ENCODE results near the gene PACS2. TPM values are rescaled to one million over a fixed set of nuclear protein-coding genes. Genes with fewer than 3 reads are reported as not detected.

Gene PACS2
- polyA plus RNA-seq, 12 donors: 67.5 to 107 (median 84.6) TPM; not detected in 1

DNA sequence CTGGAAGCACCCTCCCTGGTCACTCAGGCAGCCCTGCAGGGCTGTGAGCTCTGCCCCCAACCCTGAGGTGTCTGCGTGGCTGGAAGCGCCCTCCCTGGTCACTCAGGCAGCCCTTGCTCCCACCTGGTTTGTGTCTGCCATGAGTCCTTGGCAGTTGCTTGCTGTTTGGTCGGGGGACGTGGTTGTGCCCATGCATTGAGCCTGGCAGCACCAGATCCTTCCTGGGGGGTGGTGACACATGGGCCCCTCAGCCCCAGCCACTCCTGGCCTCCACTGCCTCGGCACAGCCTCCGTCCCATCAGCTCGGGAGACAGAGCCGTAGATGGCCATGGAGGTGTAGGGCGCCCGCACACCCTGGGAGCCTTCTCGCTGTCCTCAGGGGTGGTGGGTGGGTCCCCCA, 124.6 kb downstream of the PACS2 start:
- no peak for DNase-seq

- no peak for DNase-seq
Observed at GRCh38 chr14:105439710-105440553, 125.4 kb downstream of the PACS2 start.

DNA sequence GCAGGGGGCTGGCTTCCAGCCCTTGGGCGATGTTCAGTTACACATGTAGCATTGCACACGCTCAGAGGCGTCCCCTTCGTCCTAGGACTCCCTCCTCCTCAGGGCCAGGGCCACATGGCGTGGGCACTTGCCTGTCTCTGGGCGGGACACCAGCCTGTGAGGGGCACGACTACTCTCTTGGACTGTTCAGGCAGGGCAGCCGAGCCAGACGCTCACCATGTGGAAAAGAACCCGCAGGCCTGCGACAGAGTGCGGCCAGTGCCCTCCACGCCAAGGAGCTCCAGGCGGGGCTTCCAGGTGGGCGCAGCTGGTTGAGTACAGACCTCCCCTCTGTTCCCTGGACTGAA, 126.0 kb downstream of the PACS2 start:
- DNase-seq: no peak

DNA sequence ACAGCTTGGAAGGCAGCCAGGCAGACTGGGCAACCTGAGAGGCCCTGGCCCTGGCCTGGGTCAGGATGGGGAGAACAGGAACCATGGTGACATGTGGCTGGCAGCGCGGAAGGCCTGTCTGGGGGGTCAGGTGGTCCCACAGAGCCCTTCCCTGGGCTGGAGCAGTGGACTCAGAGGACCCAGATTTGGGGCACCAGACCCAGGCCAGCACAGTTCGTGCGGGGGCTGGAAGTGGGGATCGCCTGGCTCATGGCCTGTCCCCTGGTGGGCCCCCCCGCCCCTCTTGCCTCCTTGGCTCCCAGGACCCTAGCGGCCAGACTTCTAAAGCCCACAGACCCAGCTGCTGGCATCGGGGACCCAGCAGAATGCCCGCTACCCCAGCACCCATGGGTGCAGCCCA, 126.4 kb downstream of the PACS2 start:
- no peak for DNase-seq

DNA sequence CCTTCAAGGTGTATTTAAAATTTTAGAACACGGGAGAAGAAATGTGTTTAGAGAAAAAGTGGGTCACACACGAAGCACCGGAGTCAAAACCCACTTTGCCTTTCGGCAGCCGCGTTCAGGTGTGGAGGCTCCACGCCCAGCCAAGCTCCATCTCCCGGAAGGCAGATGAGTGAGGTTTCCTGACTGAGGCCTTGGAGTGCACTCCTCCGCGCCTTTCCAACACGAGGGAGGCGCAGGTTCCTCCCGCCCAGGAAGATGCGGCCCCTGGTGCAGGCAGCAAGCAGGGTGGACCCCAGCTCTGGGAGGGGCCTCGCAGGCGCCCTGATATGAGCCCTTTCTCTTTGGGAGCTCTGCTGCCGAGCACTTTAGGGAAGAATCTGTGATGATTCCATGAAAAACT, 127.6 kb downstream of the PACS2 start:
- no peak for DNase-seq

DNA sequence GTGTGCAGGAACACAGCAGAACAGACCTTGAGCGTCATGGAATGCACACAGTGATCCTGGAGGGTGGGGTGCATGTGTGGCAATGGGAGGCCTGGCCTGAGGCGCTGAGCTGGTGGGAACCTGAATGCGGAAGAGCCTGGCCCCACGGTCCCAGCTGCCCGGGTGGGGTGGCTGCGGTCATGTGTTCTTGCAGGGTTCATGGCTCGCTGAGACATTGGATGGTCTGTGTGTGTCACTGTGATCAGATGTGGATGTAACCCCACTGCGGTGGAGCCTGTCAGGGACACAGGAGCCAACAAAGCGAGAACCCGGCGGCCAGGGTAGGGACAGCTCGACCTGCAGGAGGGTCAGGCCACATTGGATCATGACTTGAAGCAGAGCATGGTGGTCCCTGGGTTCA, 128.3 kb downstream of the PACS2 start:
- no peak for DNase-seq

DNA sequence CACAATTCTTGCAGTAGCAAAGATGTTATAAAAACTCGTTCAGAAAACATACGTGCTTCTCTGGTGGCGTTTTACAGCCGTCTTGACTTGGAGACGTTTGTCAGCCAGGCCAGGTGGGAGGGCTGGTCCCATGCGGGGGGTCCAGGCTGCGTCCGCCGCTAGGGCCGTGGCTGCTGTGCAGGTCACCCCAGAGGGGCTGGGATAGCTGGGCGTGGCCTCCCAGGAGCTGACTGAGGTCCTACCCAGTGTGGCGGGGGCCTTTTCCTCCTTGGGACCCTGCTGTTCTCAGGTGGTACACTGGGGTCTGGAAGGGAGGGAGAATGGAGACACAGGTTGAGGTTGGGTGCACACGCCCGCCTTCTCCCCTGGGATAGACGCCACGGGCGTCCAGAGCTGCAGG, 130.3 kb downstream of the PACS2 start:
- DNase-seq: no peak

GRCh38 chr14:105445290-105445689, 130.7 kb downstream of the PACS2 start:
- DNase-seq: no peak

DNA sequence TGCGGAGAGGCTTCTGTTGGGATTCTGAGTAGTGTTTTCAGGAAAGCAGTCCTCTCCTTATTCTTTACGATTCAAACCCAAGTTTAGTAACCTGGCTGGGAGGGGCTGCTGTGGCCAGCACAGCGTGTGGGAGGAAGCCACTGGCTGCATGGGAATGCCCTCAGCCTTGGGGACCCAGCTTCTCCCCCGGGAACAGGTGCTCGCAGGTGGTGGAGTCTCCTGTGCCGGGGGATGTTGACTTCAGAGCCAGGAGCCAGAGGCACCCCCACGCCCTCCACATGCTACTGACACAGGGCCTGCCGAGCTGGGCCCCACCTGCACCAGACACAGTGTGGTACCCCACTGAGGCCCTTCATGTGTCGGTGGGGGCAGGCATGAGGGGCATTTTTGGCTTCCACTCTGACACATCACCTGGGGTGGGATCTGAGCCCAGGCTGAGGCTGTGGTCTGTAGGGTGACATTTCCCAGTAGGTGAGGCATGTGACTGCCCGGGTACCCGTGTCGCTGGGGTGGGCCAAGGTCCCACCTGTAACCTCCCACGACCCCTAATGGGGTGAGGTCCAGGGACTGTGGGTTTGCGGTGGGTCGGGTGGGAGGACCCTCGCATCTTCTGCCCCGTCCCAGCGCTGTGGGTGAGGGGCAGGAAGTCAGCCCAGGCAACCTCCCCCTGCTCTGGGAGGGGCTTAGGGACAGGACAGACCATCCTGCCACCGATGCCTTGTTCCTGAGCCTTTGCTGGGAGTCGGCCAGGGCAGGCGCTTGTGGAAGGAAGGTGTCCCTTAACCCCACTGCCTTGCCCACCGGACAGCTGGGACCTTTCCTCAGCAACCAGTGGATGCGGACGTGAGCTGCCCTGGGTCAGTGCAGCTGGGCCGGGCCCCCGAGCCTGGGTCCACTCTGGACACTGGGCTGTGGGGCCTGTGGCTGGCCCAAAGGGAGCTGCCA, 131.6 kb downstream of the PACS2 start:
- no peak for DNase-seq

GRCh38 chr14:105446971-105447370, 132.4 kb downstream of the PACS2 start:
- no peak for DNase-seq

Other genes starting within 250 kb of the PACS2 start
- gene GPR132, start 249.3 kb upstream of the PACS2 start, polyA plus RNA-seq (ENCODE audit: insufficient read length in 12 of 12): 1 to 10 TPM in 1 of 12 donors, under 1 TPM in 9, not detected in 2; 0.49 to 2.2 (median 0.69) TPM
- gene JAG2, start 146.0 kb upstream of the PACS2 start, polyA plus RNA-seq (ENCODE audit: insufficient read length in 12 of 12): 10 to 100 TPM in 11 of 12 donors, not detected in 1; 23.7 to 54.1 (median 34.0) TPM
- gene NUDT14, start 133.4 kb upstream of the PACS2 start, polyA plus RNA-seq (ENCODE audit: insufficient read length in 12 of 12): 10 to 100 TPM in 9 of 12 donors, 1 to 10 TPM in 2, not detected in 1; 9.6 to 21.3 (median 12.9) TPM
- gene BTBD6, start 66.2 kb upstream of the PACS2 start, polyA plus RNA-seq (ENCODE audit: insufficient read length in 12 of 12): 10 to 100 TPM in 11 of 12 donors, not detected in 1; 26.5 to 43.9 (median 36.3) TPM
- gene BRF1, start 13.7 kb upstream of the PACS2 start, polyA plus RNA-seq (ENCODE audit: insufficient read length in 12 of 12): 10 to 100 TPM in 11 of 12 donors, not detected in 1; 19.7 to 28.2 (median 21.4) TPM
- 1 to 10 TPM in 5 of 12 donors, under 1 TPM in 5, not detected in 2; 0.11 to 2.3 (median 0.94) TPM for gene TEX22, start 83.8 kb downstream of the PACS2 start, polyA plus RNA-seq (ENCODE audit: insufficient read length in 12 of 12)
- 100 to 1,000 TPM in 2 of 12 donors, 10 to 100 TPM in 9, not detected in 1; 63.7 to 114 (median 75.3) TPM for gene MTA1, start 105.1 kb downstream of the PACS2 start, polyA plus RNA-seq (ENCODE audit: insufficient read length in 12 of 12)
- gene CRIP2, start 160.1 kb downstream of the PACS2 start, polyA plus RNA-seq (ENCODE audit: insufficient read length in 12 of 12): 100 to 1,000 TPM in 11 of 12 donors, not detected in 1; 132 to 277 (median 183) TPM
- 10 to 100 TPM in 11 of 12 donors, not detected in 1; 23.4 to 90.6 (median 40.0) TPM for gene CRIP1, start 172.1 kb downstream of the PACS2 start, polyA plus RNA-seq (ENCODE audit: insufficient read length in 12 of 12)
- gene TEDC1, start 176.5 kb downstream of the PACS2 start, polyA plus RNA-seq (ENCODE audit: insufficient read length in 12 of 12): 1 to 10 TPM in 10 of 12 donors, not detected in 2; 2.2 to 7.1 (median 5.3) TPM
- 1 to 10 TPM in 10 of 12 donors, not detected in 2; 1.0 to 3.1 (median 1.5) TPM for gene TMEM121, start 211.8 kb downstream of the PACS2 start, polyA plus RNA-seq (ENCODE audit: insufficient read length in 12 of 12)